Fibroblast of the conjunctiva (primary cell): Measurements from ENCODE around the gene GAB2.
A peak's percentile ranks its signal among the peaks of the same experiment; 100 is the strongest.
"Not testable (repeated sequence)": the region's sequence is repeated elsewhere in the genome, so short reads cannot be mapped to it uniquely, and the experiment has no call there.

Experiments used
- DNase-seq: peaks from one replicate; pipeline ENCODE4 v3.0.0-alpha.2; 2010; ENCODE audit warnings: low read depth

The GAB2 gene

GRCh38 chr11:78365381-78365792 is 52.2 kb downstream of the GAB2 start:
- no peak for DNase-seq

GRCh38 chr11:78364128-78364751 is 53.4 kb downstream of the GAB2 start:
- DNase-seq: no peak

GRCh38 chr11:78363024-78363619 is 54.5 kb downstream of the GAB2 start:
- no peak for DNase-seq

- DNase-seq: no peak
Measured at GRCh38 chr11:78361228-78361627, 56.4 kb downstream of the GAB2 start.

GRCh38 chr11:78359921-78360320 is 57.7 kb downstream of the GAB2 start:
- DNase-seq: no peak

- DNase-seq: not testable (repeated sequence)
Measured at GRCh38 chr11:78357924-78358323, 59.7 kb downstream of the GAB2 start.

- not testable (repeated sequence) for DNase-seq
Measured at GRCh38 chr11:78357425-78357824, 60.2 kb downstream of the GAB2 start.

GRCh38 chr11:78355742-78356141 is 61.9 kb downstream of the GAB2 start:
- DNase-seq: not testable (repeated sequence)

GRCh38 chr11:78355309-78355705 is 62.3 kb downstream of the GAB2 start:
- no peak for DNase-seq

- peak; percentile 64 for DNase-seq
Measured at GRCh38 chr11:78354408-78355308, 63.0 kb downstream of the GAB2 start.

- DNase-seq: no peak
Measured at GRCh38 chr11:78351979-78352841, 65.4 kb downstream of the GAB2 start.

GRCh38 chr11:78351193-78351592 is 66.4 kb downstream of the GAB2 start:
- DNase-seq: no peak

- DNase-seq: no peak
Measured at GRCh38 chr11:78350646-78351165, 66.9 kb downstream of the GAB2 start.

- DNase-seq: no peak
Measured at GRCh38 chr11:78350091-78350645, 67.5 kb downstream of the GAB2 start.

- DNase-seq: no peak
Measured at GRCh38 chr11:78349624-78350023, 68.0 kb downstream of the GAB2 start.

- DNase-seq: no peak
Measured at GRCh38 chr11:78349114-78349513, 68.5 kb downstream of the GAB2 start.

- DNase-seq: no peak
Measured at GRCh38 chr11:78347956-78348355, 69.7 kb downstream of the GAB2 start.

- DNase-seq: no peak
Measured at GRCh38 chr11:78346799-78347198, 70.8 kb downstream of the GAB2 start.

- DNase-seq: no peak
Measured at GRCh38 chr11:78345450-78345849, 72.2 kb downstream of the GAB2 start.

GRCh38 chr11:78344676-78345075 is 72.9 kb downstream of the GAB2 start:
- DNase-seq: no peak

GRCh38 chr11:78344094-78344493 is 73.5 kb downstream of the GAB2 start:
- no peak for DNase-seq
